Suprapubic skin (tissue), 4 donors: ENCODE data around the gene ZNF22. TPM values are rescaled to one million over a fixed set of nuclear protein-coding genes. Genes with fewer than 3 reads are reported as not detected.
A peak's percentile ranks its signal among the peaks of the same experiment; 100 is the strongest.

Experiments
- DNase-seq, 2 donors: peaks; one replicate each; pipeline ENCODE4 v3.0.0-alpha.2; 2019; ENCODE audit warnings: low spot score in 2 of 2
- H3K27ac ChIP-seq: fragments of 200-600 bp; sonication (generic); one replicate; pipeline ENCODE4 v1.5.1; 2019
- H3K27me3 ChIP-seq: fragments of 200-600 bp; sonication (generic); one replicate; pipeline ENCODE4 v1.5.1; 2019
- H3K36me3 ChIP-seq: fragments of 200-600 bp; sonication (generic); one replicate; pipeline ENCODE4 v1.5.1; 2019
- H3K4me1 ChIP-seq: fragments of 200-600 bp; sonication (generic); one replicate; pipeline ENCODE4 v1.5.1; 2019
- H3K4me3 ChIP-seq: fragments of 200-600 bp; sonication (generic); one replicate; pipeline ENCODE4 v1.5.1; 2019; ENCODE audit warnings: mild to moderate bottlenecking
- H3K9me3 ChIP-seq: fragments of 200-600 bp; sonication (generic); one replicate; pipeline ENCODE4 v1.5.1; 2019
- CTCF ChIP-seq, 2 donors: fragments of 200-600 bp in 1 of 2; fragments of 450-650 bp in 1 of 2; sonication (generic) in 1 of 2; IDR thresholded peaks; one replicate each; pipeline ENCODE4 v1.5.1; 2016 to 2019; ENCODE audit warnings: antibody characterized with exemption in 2 of 2, mild to moderate bottlenecking in 1 of 2, moderate library complexity in 1 of 2
- EP300 ChIP-seq: sonication (generic); formaldehyde crosslinking; IDR thresholded peaks from one replicate; pipeline ENCODE4 v1.6.1; 2017; ENCODE audit warnings: antibody characterized with exemption
- POLR2A ChIP-seq, 2 donors: fragments of 450-650 bp; IDR thresholded peaks; one replicate each; pipeline ENCODE4 v1.6.1; 2017; ENCODE audit warnings: antibody characterized with exemption in 2 of 2, mild to moderate bottlenecking in 2 of 2, moderate library complexity in 2 of 2
- POLR2AphosphoS5 ChIP-seq, 3 donors: sonication (generic); formaldehyde crosslinking; IDR thresholded peaks; one replicate each; pipeline ENCODE4 v1.6.1; 2017; ENCODE audit warnings: antibody characterized with exemption in 3 of 3
- WGBS: methylation state at CpG from one replicate; pipeline ENCODE4 v1.1.5; 2018; 5-methylcytosine and 5-hydroxymethylcytosine counted together
- total RNA-seq, 4 donors: library from RNA; depleted of rRNA; stranded (reverse); fragments of >200 nt; gene quantifications; one replicate each; pipeline ENCODE4 v1.1.0, GENCODE V29; 2016

The ZNF22 gene
- total RNA-seq, 4 donors from 2014 or later = 6.7 to 15.1 (median 8.5) TPM

- Histone ChIP-seq H3K4me1 (peaks cover 48% of the 10 kb centered on the region), H3K36me3 (peaks cover 14% of the 10 kb centered on the region), H3K27me3 (no peaks in the 10 kb centered on the region), H3K9me3 (no peaks in the 10 kb centered on the region), H3K4me3 (no peak overlapping the region), H3K27ac (peak overlapping the region; percentile 82)
- TF ChIP-seq POLR2A (IDR thresholded peaks at IDR 0.05) (no peak), EP300 (no peak), POLR2AphosphoS5 (IDR thresholded peaks at IDR 0.05) (no peak), CTCF (IDR thresholded peaks at IDR 0.05) (no peak)
- DNase-seq = peak in 1 of 2 donors; percentile 64
- WGBS = 59% methylated on average over 11 of the region's 11 CpGs
Observed at GRCh38 chr10:44981172-44982113, 19.3 kb upstream of the ZNF22 start.

- peaks cover 14% of the 10 kb centered on the region for H3K36me3 ChIP-seq
- peak; percentile 70 to 74 for DNase-seq
- WGBS = 81% methylated on average over 7 of the region's 9 CpGs
- no peaks in the 10 kb centered on the region for H3K27me3 ChIP-seq
- peak overlapping the region; percentile 49 for H3K27ac ChIP-seq
- H3K4me1 ChIP-seq = peaks cover 50% of the 10 kb centered on the region
- no peak overlapping the region for H3K4me3 ChIP-seq
- no peaks in the 10 kb centered on the region for H3K9me3 ChIP-seq
- TF ChIP-seq EP300 (no peak), POLR2AphosphoS5 (IDR thresholded peaks at IDR 0.05) (no peak), CTCF (IDR thresholded peaks at IDR 0.05) (no peak), POLR2A (IDR thresholded peaks at IDR 0.05) (no peak)
Observed at GRCh38 chr10:44982114-44982460, 18.6 kb upstream of the ZNF22 start.

DNA sequence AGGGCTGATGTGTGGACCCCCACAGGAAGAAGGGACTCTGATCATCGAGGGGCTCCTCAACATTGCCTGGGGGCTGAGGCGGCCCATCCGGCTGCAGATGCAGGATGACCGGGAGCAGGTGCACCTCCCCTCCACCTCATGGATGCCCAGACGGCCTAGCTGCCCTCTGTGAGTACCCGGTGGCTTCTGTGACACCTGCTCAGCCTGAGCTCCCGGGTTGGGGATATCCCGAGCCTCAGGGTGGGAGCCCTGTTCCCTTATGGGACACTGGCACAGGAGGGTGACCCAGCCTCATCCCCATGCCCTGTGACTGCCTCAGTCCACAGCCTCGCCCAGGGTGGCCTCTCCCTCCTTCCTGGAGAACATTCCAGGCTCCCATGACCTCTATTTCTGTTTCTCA is 18.2 kb upstream of the ZNF22 start:
- no peak for DNase-seq
- no peak overlapping the region for H3K27ac ChIP-seq
- no peaks in the 10 kb centered on the region for H3K27me3 ChIP-seq
- TF ChIP-seq POLR2A (IDR thresholded peaks at IDR 0.05) (no peak), POLR2AphosphoS5 (IDR thresholded peaks at IDR 0.05) (no peak), CTCF (IDR thresholded peaks at IDR 0.05) (no peak), EP300 (no peak)
- 82% methylated on average over 1 of the region's 9 CpGs for WGBS
- peaks cover 14% of the 10 kb centered on the region for H3K36me3 ChIP-seq
- no peaks in the 10 kb centered on the region for H3K9me3 ChIP-seq
- peaks cover 50% of the 10 kb centered on the region for H3K4me1 ChIP-seq
- H3K4me3 ChIP-seq = no peak overlapping the region

DNA sequence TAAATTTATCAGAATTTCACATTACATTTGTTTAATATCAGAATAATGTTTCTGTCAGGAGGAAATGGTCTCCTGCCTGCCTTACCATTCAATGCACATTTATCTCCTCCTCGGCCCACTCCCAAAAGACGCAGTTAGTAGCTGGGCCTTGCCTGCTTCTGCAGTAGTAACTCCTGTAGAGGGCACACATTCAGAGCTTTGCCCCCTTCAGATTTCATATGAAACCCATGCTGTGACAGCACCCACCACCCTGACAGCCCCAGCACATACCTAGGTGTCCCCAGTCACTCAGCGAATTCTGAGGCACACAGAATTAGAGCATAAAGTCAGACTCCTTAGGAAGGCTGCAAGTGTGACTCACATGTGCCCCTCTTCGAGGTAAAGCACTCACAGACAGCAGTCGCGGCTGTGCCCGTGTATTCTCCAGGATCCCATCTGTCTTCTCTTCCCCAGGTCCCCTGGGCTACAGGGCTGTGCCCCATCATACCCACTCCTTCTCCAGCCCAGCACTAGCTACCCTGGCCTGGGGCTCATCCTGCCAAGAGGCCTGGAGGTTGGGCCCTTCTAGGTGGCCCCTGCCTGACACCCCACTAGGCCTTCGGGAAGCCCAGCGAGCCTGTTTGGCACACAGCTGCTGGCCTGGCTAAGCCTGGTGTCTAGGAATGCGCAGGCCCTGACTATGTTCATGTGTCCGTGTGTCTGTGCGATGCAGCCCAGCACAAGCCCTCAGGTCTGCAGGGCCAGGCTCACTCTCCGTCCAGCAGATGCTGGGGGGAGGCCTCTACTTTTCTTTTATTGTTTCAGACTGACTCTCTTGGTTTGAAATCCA is 17.4 kb upstream of the ZNF22 start:
- no peak overlapping the region for H3K4me3 ChIP-seq
- H3K4me1 ChIP-seq = peaks cover 44% of the 10 kb centered on the region
- peak; percentile 58 to 69 for DNase-seq
- H3K9me3 ChIP-seq = no peaks in the 10 kb centered on the region
- 90% methylated on average over 13 of the region's 13 CpGs for WGBS
- H3K27me3 ChIP-seq = no peaks in the 10 kb centered on the region
- TF ChIP-seq POLR2AphosphoS5 (IDR thresholded peaks at IDR 0.05) = no peak
- no peak for TF ChIP-seq POLR2A (IDR thresholded peaks at IDR 0.05)
- no peak for TF ChIP-seq EP300
- H3K36me3 ChIP-seq = peaks cover 16% of the 10 kb centered on the region
- no peak overlapping the region for H3K27ac ChIP-seq

DNA sequence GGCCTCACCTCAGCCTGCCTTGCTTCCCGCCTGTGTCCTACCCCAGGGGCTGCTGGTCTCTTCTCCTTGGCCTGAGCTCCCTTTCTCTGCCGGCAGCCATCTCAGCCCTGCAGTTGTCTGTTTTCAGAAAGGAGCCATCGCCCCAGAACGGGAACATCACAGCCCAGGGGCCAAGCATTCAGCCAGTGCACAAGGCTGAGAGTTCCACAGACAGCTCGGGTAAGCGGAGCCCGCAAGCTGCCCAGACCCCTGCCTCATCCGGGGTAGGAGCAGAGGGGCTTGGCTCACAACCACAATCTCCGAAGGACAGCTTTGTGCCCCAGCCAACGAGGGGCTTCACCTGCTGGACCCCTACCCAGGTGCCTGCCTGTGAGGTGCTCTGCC is 16.8 kb upstream of the ZNF22 start:
- no peak overlapping the region for H3K4me3 ChIP-seq
- peak; percentile 52 to 65 for DNase-seq
- WGBS = 94% methylated on average over 8 of the region's 10 CpGs
- no peaks in the 10 kb centered on the region for H3K27me3 ChIP-seq
- no peak for TF ChIP-seq POLR2AphosphoS5 (IDR thresholded peaks at IDR 0.05)
- no peak for TF ChIP-seq EP300
- no peak for TF ChIP-seq POLR2A (IDR thresholded peaks at IDR 0.05)
- TF ChIP-seq CTCF (IDR thresholded peaks at IDR 0.05) = no peak
- H3K36me3 ChIP-seq = peaks cover 20% of the 10 kb centered on the region
- H3K9me3 ChIP-seq = no peaks in the 10 kb centered on the region
- peaks cover 37% of the 10 kb centered on the region for H3K4me1 ChIP-seq
- no peak overlapping the region for H3K27ac ChIP-seq
